HL-60 (cell line): Measurements from ENCODE around the gene CENPP.

Experiments used
- CTCF ChIP-seq: IDR thresholded peaks from one replicate; pipeline ENCODE4 v1.5.1; 2011; ENCODE audit warnings: low read length, control low read depth, inconsistent platforms; ENCODE audit not compliant: insufficient read depth
- GABPA ChIP-seq: IDR thresholded peaks from 2 replicates; pipeline ENCODE4 v1.6.1; 2012; ENCODE audit warnings: low read depth
- REST ChIP-seq: IDR thresholded peaks from 2 replicates; pipeline ENCODE4 v1.6.1; 2012; ENCODE audit warnings: low read depth; ENCODE audit not compliant: insufficient replicate concordance

- TF ChIP-seq GABPA (no peak), CTCF (no peak), REST (no peak)
Measured at GRCh38 chr9:92612816-92613215, 287.1 kb downstream of the CENPP start.
